HG02885 (cell line): Measurements from ENCODE around the gene DAPK1.

Experiments used
- ATAC-seq: cut with Tn5 transposase; IDR thresholded peaks from one replicate; pipeline ENCODE4 v1.9.1; 2021; ENCODE audit warnings: mild to moderate bottlenecking; ENCODE audit not compliant: unreplicated experiment, poor library complexity

The DAPK1 gene

DNA sequence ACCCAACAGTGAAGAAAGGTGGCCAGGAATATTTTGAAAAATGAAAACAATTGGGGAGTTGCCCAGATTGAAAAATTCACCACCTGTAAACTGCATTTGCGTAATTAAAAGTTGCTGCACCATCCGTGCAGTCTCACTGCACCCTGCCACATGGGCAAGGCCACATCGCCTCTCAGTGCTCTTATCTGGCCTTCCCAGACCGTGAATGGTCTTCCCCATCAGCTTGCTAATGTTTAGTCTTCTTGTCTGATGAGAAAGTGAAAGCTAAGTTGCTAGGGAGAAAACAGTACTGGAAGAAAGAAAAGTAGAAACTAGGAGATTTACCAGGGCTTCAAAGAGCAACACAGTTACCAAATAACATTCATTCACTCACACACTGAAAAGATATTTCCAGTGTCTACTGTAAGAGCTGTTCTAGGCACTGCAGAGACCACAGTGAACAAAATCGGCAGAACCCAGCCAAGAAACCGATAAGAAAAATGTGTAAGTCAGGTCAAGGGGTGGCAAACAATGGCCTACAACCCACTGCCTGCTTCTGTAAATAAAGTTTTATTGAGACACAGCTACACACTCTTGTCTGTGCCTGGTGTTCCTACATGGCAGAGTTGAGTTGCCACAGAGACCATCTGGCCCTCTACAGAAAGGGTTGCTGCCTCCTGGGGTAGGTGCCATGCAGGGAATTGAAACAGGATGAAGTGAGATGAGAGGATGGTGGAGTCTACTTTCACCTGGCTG lies 177.1 kb downstream of the DAPK1 start:
- no peak for ATAC-seq

DNA sequence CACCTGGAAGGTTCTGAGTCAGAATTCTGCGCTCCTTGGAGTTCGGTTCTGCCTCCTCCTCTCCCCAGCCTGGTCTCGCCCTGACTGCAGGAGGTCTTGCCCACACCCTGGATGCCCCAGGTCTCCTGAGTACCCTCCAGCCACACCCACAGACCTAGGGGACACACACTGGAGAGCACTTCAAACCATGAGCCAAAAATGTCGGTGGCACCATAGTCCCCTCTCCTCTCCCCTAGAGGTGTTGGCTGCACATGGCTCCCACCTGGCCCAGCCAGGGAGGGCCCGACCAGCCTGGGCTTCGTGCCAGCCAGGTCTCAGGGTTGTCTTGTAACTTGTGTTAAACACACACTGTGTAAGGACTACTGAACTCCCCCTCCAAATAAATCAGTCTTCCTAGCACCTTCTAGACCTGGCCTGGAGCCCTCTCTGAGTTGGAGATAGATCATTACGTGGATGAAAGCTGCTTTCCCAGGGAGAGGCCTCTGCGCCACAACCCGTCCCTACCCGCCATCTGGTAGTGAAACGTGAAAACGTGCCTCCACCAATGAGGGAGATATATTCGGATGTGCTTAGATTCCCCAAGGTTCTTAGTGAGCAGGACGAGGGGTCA lies 178.3 kb downstream of the DAPK1 start:
- ATAC-seq: no peak

DNA sequence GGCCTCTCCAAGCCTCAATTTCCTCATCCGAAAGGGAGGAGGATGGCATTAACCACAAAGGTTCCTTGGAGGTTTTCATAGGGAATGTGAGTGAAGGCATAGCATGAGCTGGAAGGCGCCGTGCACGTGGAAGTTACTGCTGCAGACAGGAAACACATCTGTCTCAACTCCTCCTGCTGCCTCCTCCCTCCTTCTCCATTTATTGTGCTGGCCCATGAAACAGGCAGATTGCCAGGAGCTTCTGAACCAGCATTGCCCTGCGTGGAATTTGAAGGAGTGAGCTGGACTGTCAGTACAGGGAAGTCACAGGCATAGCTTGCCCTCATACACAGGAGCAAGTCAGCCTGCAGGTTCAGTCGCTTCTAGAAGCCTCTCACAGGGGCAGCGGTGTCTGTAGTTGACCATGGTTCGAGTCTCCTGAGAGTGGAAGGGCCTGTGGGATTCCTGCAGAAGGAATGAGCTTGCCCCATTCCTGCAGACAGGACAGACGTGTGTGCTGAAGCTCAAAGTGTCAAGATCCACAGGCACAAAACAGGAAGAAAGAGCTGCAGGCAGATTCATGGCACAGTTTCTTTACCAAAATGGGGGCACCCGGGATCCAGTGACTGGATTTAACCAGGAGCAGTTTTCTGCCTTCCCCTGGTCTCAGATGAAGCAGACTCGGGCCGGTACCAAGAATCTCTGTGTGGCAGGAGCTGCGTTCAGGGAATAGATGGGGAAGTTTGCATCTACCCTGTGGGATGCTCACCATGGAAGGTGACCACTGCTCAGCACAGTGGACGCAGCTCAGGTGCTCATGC lies 179.5 kb downstream of the DAPK1 start:
- no peak for ATAC-seq

DNA sequence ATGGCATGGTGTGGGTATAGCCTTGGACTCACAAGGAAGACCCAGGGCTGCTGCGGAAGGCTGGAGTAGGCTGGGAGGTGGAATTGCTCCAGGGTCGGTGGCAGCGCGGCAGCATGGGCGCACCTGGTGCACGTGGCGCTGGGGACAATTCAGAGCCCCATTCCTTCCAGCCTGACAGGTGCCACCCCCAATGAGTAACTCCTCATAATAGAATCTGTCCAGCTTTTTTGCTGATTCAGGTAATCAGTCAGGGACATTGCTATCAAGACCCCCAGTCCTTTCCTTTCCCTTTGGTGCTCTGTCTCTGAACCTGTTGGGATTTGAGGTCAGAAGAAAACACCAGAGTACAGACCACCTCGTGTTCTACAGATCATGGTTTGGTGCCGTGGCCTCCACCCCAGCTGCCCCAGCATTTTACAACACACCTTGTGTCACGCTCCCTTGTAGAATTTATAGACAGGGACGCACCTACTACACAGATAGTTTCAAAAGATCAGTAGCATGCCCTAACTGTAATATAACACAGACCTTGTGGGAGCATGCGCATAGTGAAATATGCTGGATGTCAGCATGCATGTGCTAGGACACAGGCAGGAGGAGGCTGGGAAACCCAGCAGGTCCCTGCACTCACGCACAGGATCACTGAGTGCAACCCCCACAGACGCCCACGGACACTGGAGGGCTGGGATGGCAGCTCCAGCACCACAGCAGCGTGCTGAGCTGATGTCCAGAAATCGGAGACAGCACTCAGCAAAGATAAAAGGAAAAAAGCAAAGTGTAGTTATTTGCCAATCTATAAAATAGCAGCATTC lies 180.3 kb downstream of the DAPK1 start:
- ATAC-seq: no peak

DNA sequence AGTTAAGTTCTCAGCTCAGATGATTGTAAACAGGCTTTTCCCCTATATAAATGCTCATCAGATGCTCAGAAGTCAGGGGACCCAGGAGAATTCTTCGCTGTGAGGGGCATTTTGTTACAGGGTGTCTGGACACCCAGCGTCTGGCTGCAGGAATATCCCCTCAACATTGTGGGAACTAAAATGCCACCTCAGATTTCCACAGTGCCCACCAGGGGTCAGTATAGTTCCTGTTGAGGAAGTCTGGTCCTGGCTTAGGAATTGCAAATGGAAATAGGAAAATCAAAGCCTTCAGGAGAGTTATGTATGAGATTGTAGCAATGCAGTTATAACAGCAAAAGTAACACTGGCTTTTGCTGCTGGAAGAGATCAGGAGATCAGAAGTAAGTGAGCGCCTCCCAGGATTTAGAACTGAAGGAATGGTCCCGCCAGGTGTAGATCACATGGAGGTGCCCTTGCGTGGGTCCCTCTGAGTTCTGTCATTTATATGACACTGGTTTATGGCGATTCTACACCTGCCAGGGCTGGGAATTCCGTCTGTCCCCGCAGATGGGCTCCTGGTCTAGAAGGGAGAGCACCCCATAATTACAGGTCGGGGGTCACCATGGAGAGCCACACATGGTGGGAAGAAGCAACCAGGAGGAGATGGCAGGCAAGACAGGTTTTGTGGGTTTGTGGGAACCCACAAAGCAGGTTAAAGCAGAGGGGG lies 181.1 kb downstream of the DAPK1 start:
- no peak for ATAC-seq

DNA sequence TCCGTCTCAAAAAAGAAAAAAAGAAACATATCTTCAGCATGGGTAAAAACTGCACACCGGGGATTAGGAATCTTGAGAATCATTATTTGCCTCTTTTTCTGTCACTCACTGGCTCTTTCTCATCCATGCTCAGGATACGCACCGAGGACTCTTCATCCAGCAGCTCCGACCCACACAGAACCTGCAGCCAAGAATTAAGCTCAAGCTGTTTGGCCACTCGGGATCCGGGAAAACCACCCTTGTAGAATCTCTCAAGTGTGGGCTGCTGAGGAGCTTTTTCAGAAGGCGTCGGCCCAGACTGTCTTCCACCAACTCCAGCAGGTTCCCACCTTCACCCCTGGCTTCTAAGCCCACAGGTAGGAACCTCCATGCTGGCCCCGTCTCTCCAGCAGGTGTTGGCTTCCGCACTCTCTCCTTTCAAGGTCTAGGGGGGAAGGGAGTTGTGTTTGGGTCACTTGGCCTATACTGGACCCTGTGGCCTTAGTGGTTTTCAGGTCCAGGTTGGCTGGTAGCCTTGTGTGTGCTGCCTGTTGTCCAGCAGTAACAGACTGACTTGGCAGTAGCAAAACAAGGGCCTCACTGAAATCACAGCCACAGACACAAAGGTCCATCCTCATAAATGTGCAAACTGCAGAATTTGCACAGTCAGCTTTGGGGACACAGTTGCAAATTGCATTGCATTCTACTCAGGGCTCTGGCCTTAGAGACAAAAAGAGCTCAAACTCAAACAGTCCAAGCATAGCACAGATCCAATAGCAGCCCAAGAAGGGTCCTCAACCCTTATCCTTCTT lies 183.8 kb downstream of the DAPK1 start:
- ATAC-seq: no peak

DNA sequence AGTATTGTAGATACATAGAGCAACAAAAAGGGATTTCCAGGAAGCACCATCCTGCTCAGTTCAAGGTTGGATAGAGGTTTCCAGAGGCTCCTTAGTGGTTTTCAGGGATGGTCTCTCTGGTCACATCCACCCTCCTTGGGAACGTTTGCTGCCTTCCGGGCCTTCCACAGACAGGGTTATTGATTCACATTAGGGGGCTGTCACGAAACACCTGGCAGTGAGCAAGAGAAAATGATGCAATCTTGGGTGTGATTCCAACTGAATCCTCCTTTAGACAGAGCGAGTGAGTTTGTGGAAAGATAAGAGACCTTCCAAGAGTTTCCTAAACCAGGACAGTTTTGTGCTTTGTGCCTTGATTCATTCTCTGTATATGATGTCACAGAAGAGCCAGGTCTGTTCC lies 184.4 kb downstream of the DAPK1 start:
- no peak for ATAC-seq

DNA sequence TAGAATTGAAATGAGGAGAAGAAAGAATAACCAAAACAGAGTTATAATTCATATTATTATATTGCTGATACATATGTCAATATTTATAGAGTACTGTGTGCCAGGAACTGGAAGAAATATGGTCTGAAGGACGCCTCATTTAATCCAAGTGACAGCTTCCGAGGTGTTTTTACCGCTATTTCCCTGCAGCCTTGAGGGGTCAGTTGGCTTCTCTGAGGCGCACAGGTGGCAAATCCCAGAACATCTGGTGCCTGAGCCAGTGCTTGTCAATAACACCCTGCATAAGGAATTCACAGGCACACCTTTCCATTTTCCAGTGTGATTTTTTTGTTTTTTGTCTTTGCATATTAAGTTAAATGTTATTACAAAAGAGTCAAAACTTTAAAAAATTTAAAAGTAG lies 185.0 kb downstream of the DAPK1 start:
- ATAC-seq: no peak

DNA sequence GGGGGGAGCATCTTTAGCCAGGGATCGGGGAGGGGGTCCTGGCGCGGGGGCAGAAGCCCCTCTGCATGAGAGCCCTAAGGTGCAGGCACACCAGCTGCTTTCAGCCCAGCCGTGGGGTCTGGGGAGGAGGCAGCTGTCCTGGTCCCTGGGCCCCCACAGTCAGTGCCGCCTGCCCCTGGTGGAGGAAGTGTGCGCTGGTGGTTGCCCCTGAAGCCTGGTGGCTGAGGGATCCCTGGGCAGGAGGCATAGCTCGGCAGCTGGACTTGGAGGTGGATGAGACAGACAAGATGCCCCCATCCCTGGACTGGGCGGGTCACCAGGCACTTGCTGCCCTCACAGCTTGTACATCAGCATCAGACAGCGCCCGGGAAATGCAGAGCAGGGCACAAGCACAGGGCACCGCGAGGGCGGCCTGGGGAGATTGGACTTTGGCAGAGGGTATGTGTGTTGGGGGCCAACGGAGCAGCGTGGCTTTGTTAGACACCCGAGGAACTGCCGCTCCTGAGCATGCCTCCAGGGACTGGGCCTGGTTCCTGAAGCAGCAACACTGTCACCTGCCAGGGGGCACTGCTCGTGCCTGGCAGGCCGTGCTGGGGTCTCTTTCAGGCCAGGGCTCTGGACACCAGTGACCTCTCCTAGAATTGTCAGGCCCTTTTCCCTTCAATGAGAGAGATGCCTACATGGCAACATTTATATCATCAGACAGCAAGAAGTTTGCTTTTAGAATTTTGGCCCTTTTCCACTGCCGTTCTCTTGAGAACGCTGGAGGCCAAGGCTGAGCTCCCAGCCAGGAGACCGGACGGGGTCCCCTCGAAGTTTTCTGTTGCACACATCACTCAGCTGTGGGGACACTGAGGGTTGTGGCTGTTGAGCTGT lies 186.3 kb downstream of the DAPK1 start:
- no peak for ATAC-seq

DNA sequence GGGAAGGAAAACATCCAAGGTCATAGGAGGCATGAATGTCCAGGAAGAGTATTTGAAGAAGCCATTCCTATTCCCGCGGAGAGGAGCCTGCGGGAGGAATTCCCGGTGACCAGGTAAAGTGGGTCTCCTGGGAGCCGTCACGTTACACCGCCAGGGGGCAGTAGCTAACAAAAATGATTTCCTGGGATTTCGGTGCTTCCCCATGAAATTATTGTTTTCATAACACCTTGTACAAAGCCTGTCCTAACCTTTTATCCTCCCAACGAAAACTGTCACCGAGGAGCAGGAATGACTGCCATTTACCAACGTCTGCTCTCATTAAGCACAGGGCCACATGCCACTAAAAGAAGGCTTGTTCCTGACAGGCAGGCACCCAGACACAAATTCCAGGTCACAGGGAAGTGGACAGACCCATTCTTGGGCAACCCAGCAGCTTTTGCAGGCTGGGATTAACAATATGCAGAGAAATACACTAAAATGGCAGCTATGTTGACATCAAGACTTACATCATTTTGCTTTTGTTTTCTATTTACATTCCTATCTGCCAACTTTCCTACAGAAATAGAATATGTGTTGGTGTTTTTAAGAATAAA lies 187.1 kb downstream of the DAPK1 start:
- ATAC-seq: no peak

DNA sequence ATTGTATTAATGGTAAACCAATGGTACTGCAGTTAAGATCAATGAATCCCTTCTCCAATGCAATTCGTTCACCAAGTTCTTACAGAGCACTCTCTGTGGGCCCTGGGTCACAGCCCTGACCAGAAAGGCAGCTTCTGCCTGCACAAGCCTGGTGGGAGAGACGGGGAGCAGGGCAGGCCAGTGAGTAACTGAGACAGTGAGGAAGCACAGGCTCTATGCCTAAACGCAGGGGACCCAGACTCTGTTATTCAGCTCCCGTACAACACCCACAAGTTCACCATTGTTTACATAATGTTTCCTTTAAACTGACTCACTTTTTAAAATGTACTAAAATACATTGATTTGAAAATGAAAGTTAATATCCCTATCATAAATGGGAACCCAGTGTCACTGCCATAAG lies 187.8 kb downstream of the DAPK1 start:
- ATAC-seq: no peak

DNA sequence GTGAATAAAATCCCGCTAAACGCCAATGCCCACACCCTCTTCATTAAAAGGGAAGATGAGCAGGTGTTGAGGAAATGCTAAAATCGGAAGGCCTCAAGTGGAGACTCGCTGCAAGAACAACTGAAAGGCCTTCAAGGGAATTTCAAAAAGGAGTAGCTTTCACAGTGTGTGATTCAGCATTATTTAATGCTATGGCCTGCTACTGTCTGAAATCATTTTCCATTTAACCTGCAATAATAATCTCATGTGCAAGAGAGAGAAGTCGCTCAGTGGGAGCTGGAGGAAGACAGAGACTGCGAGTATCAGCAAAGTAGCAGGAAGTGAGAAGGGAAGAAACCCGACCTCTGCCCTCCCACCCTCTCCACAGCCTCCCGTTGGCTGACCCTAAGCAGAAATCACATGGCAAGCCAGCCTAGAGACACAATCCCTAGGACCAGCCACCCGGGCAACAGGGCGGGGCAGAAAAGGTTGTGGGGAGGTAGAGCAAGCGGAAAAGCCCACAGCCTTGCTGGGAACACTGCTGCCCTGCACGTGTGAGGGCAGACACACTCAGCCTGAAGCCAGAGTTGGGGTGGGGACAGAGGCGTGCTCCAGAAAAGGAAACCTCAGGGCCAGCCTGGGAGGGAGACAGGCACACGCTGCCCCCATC lies 188.3 kb downstream of the DAPK1 start:
- ATAC-seq: no peak

DNA sequence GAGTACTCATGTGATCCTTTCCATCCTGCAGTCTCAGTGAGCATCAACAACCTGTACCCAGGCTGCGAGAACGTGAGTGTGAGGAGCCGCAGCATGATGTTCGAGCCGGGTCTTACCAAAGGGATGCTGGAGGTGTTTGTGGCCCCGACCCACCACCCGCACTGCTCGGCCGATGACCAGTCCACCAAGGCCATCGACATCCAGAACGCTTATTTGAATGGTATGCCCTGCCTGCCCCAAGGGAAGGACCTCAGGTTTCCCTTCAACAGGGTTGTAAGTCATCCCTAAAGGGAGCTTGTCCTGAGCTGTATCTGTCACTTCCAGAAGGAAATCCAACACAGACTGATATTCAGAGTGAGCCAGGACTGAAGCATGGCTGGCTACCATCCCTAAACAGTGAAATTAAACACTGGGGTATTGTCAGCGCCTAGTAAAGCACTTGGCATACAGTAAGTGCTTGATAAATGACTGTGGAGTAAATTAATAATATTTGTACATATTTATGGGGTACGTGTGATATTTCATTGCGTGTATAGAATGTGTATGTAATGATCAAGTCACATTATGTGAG lies 188.9 kb downstream of the DAPK1 start:
- ATAC-seq: no peak

DNA sequence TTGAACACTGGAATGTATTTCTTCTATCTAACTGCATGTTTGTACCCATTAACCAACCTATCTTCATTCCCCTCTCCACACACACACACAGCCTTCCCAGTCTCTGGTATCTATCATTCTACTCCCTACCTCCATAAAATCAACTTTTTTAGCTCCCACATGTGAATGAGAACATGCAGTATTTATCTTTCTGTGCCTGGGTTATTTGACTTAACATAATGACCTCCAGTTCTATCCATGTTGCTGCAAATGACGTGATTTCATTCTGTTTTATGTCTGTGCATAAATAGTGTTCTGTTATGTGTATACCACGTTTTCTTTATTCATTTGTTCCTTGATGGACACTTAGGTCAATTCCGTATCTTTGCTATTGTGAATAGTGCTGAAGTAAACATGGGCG lies 189.5 kb downstream of the DAPK1 start:
- no peak for ATAC-seq

DNA sequence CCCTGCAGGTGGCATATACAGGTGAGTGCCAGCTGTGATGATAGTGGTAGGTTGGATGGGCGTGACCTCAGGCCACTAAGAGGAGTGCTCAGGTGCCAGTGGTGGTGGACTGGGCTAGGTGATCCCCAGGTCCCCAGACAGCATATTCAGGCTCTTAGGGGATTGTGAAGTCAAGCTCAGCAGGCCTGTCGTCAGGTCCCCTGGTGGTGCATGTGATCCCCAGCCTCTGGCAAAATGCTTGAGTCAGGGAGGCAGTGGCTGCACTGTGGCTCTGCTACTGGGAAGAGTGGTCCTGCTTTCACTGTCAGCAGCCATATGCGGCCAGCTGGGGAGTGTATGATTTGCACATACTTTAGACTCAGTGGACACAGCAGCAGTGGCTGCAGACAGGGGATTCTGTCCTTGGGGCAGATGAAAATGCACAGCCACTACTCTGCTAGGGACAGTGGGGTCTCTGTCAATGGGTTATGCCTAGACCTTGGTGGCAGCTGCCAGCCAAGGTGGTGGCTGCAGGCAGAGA lies 196.6 kb downstream of the DAPK1 start:
- no peak for ATAC-seq

DNA sequence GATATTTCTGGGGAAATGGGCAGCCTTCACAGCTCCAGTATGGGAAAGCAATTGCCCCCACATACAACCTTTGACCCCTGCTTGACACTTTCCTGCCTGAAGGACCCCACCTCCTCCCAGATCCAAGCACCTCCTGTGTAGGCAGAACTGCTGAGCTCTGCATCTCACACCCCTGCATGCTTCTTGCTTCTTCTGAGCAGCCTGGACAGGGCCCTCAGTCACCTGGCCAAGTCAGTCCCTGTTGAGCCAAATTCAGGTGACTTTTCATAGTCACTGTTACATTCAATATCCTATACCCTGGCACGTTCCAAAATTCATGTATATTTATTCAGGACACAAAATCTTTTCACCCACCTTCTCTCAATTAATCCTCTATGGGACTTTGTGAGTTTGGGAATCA lies 197.9 kb downstream of the DAPK1 start:
- ATAC-seq: no peak

DNA sequence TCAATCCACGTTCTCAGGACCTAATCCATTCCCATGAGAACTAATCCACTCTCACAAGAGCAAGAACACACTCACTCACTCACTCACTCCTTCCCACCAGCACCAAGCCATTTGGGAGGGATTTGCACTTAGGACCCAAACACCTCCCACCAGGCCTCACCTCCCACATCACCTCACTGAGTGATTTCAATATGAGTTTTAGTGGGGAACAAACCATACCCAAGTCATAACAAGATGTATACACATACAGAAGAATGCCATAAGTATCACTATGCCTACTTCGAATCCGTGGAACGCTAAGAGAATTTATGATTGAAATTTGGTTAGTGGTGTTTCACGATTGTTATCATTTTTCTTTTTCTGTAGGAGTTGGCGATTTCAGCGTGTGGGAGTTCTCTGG lies 199.0 kb downstream of the DAPK1 start:
- ATAC-seq: no peak
